Measurements from ENCODE around the gene NMT1.

The NMT1 gene

DNA sequence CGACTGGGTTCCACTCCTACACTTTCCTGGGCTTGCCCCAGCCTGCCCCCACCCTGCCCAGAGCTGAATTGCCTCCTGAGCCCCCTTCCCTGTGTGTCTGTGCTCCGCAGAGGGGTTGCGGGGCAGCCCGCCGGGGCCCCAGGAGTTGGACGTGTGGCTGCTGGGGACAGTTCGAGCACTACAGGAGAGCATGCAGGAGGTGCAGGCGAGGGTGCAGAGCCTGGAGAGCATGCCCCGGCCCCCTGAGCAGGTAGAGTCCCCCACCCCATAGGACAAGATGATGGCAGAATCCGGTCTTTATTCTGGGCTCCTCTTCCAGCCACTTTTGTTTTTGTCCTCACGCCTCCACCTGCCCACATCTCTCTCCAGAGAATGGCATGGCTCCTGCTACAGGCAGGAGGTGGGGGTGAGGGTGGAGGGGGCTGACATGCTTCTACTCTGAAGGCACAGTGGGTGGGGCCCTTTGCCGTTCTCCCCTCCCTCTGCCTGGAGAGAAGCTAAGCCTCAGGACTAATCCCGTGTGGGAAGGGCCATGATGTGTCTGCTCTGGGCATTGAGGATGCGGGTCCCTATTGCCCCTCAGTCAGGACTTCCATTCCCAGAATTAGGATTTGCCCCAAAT is 77.9 kb downstream of the NMT1 start:
- no peak for DNase-seq

- DNase-seq = no peak
These were observed 78.4 kb downstream of the NMT1 start for GRCh38 chr17:45139533-45139920.

DNA sequence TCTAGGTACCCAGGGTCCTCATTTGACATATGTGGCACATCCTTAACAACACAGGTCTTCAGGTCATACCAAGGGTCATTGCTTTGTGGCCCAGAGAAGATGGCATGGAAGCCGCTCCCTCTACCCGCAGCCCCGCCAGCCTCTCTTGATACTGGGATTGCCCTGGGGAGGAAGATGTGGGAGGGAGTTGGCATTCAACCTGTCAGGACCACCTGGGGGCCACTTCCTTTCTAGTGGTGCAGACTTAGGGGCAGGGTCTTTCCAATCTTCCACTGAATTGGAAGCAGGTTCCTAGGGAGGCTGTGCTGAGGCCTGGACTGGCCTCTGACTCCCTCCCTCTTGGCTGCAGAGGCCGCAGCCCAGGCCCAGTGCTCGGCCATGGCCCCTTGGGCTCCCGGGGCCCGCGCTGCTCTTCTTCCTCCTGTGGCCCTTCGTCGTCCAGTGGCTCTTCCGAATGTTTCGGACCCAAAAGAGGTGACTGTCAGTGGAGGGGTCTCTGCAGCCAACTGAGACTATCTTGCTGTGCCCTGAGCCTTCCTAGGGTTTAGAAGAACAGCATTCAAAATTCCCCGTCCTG is 82.1 kb downstream of the NMT1 start:
- no peak for DNase-seq

DNA sequence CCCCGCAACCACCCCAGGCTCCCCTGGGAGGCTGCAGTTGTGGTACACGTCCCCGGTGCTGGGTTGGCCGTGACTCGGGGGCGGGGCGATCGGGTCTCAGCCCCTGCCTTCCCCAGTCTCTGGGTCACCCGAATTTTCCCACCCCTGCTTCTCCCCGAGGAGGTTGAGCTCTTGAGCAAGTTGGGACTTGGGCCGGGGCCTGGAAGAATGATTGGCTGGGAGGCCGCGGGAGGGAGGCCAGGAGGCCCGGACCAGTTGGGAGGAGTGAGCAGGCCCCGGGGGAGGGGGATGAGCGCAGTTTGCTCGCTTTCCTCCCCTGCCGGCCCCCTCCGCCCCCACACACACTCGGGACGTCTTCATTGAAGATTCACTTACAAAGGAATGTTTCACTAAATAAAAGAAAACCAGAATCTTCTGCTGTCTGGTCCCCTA is 82.7 kb downstream of the NMT1 start:
- no peak for DNase-seq

DNA sequence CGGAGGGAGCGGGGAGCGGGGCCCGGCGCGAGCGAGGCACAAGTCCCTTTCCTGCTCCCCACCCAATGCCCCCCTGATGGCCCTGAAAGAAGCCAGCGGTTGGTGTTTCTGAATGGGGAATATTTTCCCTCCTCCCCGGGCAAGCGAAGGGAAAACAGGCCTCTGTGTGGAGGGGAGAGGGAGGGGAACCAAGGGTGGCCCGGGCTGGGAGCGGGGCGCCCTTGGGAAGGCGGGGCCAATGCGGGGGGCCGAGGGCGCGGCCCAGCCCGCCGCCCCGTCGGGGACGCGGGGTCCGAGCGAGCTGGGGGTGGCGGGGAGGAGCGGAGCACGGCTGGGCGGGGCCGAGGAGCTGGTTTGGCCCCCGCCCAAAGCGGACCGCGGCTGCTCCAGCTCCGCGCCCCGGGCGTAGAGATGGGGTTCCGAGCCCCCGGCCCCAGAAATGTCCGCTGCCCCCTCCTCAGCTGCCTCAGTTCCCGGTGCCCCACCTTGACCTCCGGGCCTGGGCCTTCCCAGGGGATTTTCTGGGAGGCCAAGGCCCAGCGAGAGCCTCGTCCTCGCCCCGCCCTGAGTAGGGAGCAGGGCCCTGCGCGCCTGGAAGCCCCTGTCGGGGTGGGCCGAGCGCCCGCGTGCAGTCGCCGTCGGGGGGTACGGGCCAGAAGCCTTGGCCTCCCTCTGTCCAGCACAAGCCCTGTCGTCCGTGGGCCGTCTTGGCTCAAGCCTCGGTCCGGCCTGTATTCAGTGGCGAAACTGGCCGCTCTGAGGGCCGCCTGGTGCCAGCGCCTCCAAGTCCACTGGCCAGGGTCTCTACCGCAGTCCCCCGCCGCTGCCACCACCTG is 83.3 kb downstream of the NMT1 start:
- no peak for DNase-seq

- no peak for DNase-seq
These were observed 83.9 kb downstream of the NMT1 start for GRCh38 chr17:45145035-45145389.

GRCh38 chr17:45146166-45146565 is 85.0 kb downstream of the NMT1 start:
- no peak for DNase-seq

GRCh38 chr17:45146592-45146889 is 85.4 kb downstream of the NMT1 start:
- no peak for DNase-seq

- DNase-seq = no peak
These were observed 85.9 kb downstream of the NMT1 start for GRCh38 chr17:45146890-45147580.

DNA sequence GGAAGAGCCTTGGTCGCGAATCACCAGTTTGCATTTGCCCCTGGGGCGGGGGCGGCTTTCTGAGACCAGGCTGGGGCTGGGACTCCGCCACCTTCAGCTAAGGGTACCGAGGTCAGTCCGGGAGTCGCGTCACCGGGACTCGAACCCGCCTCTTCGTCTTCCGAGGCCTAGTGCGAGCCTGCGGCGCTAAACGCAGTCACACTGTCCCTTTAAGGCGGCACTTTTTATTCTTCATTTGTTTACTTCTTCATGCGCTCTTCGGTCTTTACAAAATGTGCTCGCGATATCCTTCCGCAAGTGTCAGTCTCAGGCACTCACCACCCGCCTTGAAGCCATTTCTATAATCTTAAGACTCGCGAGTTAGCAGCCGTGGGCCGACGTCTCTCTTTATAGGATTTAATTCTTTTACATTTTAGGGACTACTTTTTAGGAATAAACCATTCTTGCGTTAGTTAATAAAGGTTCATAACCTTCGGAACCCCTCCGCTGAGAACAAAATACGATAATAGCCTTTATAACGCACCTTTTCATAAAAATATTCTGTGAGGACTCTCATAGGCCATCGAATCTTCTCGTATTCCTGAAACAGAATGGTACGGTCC is 86.6 kb downstream of the NMT1 start:
- peak; percentile 90 for DNase-seq

GRCh38 chr17:45148183-45149036 is 87.3 kb downstream of the NMT1 start, which contains the start of gene HEXIM1:
TSS of gene HEXIM1 (plus strand) at chr17:45148475. CDS start at chr17:45149191, 716 bp downstream.
- DNase-seq = peak; percentile 98

GRCh38 chr17:45149037-45149668 is 88.0 kb downstream of the NMT1 start:
- DNase-seq = peak; percentile 78

- DNase-seq = no peak
These were observed 88.8 kb downstream of the NMT1 start for GRCh38 chr17:45149669-45150664.

GRCh38 chr17:45150911-45151809 is 90.0 kb downstream of the NMT1 start:
- no peak for DNase-seq

DNA sequence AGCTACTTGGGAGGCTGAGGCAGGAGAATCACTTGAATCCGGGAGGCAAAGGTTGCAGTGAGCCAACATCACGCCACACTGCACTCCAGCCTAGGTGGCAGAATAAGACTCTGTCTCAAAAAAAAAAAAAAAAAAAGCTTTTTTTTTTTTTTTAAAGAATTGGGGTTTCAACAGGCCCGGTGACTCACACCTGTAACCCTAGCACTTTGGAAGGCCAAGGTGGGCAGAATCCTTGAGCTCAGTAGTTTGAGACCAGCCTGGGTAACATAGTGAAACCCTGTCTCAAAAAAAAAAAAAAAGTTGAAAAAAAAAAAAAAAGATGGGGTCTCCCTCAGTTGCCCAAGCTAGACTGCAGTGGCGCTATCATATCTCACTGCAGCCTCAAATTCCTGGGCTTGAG is 93.9 kb downstream of the NMT1 start:
- no peak for DNase-seq

GRCh38 chr17:45155483-45155882 is 94.4 kb downstream of the NMT1 start:
- no peak for DNase-seq

DNA sequence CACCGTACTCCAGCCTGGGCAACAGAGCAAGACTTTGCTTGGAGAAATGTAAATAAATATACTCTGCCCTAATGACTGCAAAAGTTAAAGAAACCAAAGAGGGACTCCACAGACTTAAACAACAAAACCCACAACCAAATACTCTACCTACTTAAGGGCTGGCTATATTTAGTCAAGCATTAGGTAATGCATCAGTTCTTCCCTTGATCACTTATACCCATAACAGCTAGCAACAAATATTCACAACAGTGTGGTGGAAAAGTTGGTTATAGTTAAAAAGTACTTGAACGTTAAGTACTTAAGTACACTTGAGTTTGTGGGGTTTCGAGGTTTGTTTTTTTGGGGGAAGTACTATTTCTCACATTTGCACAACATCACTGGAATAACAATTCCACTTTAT is 95.1 kb downstream of the NMT1 start:
- no peak for DNase-seq
